TTC549 (cell line): ENCODE data around the gene FAM3D.

Experiments used
- FAIRE-seq: peaks from 2 replicates; lab custom pipeline; 2012; peaks lifted over from hg19 to GRCh38; lab: Jason Lieb, UNC

FAM3D gene

DNA sequence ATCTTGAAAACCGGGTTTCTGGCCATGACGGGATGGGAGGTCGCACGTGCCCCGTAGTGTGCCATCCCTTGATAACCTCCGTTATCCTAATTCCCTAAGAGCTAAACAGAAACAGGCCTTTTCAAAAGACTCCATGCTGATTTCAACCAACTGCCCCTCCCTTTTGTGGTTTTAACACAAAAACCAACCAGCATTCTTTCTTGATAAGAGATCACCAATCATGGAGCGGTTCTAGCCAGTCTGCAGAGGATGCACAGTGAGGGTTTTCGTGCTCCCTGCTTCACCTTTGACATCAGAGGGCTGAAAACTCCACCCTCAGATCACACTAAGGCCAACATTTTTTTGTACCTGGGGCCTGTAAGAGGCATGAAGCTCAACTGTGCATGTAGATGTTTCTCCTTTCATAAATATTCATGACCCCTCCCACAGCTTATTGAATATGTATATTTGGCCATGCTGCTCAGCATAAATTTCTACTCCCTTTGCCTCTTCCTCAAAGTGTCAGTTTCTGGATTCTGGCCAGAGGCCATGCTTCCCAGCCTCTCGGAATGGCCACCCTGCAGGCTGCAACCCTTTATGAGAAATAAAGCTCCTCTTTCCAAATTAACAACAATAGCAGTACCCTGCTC, 41.3 kb downstream of the FAM3D start:
- FAIRE-seq: no peak

DNA sequence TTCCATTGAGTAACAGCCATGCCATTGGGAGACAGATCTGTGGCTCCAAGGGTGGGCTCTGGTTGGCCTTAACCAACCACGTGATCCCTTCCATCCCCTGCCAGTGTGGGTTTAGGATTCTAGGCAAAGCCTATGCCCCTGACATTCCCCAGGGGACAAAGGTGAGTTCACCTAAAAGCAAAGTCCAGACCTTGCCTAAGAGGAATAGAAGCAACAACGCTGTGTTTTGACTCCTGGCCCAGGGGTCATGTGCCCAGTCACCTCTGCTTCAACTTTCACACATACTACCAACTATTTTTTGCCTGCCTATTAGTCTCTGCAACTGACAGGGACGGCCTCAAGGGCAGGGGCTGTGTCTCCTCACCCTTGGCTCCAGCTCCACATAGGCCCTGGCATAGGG, 42.0 kb downstream of the FAM3D start:
- FAIRE-seq: no peak

DNA sequence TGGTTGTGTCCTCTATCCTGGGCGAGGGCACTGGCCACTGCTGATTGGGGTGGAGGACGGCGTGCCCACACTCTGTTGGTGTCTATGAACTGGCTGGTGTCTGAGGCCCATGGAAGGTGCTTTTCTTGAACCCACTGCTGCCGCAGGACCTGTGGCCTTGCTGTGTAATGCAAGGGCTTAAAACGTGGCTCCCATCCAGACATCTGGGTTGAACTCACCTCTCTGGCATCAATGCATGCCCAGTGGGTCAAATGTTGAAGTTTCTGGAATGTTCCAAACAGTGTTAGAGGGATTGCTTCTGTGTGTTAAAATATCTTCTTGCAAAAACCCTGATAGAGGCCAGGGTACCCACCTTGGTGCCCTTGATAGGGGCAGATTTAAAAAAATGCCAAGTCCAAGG, 42.6 kb downstream of the FAM3D start:
- no peak for FAIRE-seq

DNA sequence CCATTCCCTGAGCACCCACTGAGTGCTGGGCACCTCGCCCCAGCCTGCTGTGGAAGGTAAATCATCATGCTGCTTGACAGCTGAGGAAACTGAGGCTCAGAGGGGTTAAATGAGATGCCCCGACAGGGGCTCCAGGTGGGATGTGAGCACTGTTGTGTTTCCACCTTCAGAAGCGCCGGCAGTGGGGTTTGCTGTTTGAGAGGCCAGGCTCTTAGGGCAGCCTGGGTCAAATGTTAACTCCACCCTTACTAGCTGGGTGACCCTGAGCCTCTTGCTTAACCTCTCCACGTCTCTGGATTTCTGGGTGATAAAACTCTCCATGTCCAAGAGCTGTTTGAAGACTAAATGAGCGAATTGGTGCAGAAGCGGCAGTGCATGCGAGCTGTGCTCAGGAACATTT, 43.1 kb downstream of the FAM3D start:
- FAIRE-seq: no peak

DNA sequence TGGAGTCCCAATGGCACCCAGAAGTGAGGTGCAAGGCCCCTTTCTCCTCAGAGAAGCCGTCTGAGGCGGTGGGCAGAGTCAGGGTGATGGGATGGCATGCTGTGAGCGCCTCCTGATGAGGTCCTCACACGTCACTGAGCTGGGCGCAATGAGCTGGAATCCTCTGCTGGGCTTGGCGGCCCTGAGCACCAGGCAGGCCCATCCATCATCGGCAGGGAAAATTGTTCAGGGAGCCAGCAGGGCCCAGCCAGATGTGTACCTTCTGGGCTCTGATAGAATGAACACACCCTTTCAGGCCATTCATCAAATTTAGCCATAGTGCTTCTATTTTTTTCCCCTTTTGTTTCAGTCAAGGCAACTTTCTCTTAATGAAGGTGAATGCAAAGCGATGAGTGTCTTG, 43.7 kb downstream of the FAM3D start:
- no peak for FAIRE-seq

DNA sequence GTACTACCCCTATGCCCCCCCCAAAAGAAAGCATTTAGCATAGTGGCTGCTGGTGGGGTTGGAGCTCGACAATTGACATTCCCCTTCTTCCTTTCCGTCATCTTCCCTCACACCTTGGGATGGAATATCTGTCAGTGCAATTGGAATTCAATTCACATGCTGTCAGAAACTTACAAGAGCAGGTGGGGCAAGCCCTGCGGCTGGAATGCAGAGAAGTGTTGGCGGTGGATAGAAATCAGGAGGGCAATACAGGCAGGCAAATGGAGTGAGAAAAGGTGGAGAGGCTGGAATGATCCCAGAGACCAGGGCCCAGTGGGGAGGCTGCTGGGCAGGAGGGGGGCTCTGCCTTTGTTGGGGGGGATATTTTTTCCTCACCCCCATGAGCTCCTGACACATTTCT, 44.1 kb downstream of the FAM3D start:
- FAIRE-seq: no peak

DNA sequence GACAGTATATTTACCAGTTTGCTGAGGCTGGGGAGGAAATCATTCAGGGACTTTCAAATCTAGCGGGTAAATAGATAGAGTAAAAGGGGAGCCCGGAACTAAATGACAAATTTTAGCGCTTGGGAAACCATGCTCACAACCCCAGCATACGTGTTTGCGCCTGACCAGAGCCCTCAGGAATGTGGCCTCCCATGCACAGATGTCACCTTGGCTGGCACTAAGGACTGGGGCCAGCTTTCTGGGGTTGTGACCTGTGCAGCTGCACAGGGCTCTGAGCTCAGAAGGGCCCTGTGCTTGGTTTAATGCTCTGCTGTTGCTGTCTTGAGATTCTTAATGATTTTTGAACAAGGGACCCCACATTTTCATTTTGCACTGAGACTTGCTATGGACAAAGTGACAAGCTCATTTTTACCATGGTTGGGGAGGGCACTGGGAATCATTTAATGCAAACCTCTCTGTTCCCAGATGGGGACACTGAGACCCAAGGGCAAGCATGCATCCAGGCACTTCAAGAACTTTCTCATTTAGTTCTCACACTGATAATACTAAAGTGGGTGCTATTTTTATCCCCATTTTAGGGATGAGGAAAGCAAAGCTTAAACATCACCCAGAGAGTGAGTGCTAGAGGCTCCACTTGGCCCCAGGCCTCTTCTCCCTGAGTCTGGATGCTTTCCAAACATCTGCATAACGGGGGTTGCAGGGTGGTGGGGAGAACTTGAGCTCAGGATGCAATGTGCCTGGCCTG, 45.3 kb downstream of the FAM3D start:
- FAIRE-seq: no peak

DNA sequence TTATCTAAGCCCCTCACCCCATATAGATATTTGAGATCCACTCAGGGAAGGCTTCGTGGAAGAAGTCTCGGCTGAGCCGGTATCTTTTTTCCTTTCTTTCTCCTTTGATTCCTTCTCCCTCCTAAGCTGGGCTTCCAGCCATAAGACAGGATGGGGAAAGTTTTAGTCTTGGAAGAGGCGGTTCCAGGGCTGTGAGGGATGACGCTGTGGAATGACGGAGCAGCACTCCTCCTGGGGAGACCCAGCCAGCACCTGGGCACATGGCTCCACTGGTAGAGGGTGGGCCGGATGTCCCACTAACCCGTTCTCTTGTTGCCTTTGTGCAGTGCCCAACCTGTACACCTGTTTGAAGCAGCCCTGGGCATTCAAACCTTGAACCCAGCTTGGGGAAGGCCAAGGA, 46.2 kb downstream of the FAM3D start:
- no peak for FAIRE-seq

DNA sequence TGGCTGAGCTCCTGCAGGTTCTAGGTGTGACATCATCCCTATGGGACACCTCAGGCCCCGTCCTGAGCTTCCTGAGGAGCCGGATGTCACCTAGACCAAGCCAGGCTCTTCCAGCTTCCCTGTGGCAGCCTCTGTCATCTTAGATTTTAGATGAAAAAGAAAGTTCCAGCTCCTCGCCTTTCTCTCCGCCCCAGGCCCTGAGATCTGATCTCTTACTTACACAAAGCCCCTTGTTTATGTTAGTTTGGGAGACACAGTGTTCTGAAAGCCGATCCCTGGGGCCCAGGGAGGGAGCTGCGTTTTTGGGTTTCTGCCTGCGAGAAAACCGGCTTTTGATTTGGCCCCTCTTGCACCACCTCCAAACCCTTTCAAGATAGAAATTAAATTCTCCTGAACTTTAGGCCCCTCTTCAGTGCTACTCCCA, 49.2 kb downstream of the FAM3D start:
- FAIRE-seq: no peak

DNA sequence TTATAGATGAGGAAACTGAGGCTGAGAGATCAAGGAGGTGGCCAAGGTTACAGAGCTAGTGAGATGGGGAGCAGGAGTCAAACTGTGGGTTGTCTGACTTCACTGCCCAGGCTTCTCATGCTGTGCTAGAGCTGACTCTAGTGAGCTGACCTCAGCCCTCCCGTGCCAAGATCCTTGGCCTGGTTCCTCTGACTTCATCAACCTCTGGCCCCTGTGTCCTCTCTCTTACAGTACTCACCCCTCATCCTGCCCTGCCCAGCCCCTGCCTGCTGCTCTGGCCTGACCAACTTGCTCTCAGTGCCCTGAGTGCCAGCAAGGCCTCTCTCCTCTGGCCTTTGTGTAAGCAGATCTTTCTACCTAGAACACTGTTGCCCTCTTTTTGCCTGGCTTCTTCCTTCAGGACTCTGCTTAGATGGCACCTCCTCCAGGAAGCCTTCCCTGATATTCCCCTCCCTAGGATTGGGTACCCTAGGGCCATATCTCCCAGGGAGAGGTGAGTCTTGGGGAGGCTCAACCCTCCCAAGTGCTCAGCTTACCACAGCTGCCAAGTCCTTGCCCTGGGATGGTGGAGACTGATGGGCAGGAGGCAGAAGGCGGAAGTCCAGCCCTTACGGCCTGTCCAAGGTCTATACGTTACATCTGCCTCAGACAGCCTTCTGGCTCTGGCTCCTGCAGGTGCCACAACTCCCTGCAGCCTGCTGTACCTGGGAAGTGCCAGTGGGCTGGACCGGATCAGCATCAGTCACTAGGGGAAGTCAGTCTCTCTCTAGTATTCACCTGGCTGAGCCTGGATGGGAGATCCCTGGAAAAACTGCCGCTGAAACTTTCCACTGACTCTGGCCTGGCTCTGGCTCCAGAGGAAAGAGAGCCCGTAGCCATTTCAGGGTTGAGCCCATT, 53.1 kb downstream of the FAM3D start:
- FAIRE-seq: no peak

DNA sequence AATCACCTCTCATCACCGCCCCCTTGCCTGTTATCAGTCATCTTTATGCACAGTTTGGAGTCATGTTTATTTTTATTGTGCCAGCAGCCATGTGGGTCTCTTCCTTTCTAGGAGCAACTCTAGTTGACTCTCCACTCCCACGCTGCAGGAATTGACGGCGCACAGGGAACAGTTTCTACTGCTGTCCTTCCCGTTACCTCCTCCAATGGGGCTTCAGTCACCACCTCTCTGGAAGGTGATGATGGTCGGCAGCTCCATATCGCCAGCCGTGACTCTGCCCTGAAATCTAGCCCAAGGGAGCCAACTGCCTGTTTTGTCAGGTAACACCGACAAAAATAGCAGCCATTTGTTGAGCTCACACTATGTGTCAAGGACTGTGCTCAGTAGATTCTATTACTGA, 53.7 kb downstream of the FAM3D start:
- FAIRE-seq: no peak

DNA sequence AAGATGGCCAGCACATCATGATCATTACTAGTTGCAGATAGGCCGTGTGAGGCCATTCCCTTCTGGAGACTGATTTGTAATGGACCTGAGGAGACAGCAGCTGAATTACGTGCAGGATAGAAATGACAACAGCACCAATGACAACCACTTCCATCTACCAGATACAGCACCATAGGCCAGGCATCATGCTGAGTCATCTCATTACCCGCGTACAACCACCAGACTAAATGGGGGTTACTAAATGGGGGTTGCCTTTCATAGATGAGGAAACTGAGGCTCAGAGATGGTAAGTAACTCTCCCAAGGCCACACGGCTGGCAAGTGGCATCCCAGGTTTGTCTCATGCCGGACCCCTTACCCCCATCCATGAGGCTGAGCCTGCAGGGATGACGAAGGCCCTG, 56.6 kb downstream of the FAM3D start:
- FAIRE-seq: no peak

DNA sequence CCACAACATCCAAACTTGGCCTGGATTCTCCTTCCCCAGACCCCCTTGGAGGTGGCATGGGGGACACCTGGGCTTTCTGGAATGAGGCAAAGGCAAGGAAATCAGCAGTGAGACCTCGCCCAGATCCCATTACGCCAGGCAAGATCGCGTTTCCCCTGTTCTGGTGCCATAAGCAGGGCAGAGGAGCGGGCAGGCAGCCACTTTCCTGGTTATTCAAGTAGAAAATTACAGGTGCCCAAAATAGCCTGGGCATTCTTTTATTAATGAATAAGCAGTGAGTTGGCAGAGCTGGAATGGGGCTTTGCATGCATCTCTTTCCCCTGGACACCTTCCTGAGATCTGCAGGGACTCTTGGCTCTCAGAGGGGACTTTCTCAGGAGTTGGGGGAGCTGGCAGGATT, 57.9 kb downstream of the FAM3D start:
- FAIRE-seq: no peak

DNA sequence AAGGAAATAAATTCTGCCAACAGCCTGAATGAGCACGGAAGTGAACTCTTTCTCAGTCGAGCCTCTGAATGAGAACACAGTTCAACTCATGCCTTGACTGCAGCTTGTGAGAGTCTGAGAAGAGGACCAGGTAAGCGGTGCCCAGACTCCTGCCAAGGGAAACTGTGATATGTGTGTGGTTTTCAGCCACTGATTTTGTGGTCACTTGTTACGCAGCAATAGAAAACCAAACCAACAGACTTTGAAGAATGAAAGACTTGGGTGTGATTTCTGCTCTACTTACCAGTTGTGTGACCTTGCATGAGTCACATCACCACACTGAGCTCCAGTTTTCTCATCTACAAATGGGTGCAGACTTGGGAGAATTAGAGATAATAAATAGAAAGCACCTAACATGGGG, 58.8 kb downstream of the FAM3D start:
- no peak for FAIRE-seq

DNA sequence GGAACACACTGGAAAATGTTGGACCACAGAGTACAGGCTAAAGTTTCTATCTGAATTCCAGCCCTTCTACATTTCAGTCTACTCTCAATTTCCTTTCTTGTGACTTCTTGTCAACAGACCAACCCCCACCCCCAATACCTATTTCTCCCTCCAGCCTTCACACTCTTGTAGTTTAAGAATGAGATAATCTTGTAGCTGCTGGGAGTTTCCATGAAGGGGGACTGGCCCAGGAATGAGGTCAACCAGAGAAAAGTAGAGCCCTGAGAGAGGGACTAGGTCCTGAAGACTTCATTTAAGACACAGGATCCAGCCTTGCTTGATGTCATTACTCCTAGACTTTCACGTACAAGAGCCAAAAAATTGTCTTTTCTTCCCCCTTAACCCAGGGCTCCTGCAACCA, 59.9 kb downstream of the FAM3D start:
- no peak for FAIRE-seq

DNA sequence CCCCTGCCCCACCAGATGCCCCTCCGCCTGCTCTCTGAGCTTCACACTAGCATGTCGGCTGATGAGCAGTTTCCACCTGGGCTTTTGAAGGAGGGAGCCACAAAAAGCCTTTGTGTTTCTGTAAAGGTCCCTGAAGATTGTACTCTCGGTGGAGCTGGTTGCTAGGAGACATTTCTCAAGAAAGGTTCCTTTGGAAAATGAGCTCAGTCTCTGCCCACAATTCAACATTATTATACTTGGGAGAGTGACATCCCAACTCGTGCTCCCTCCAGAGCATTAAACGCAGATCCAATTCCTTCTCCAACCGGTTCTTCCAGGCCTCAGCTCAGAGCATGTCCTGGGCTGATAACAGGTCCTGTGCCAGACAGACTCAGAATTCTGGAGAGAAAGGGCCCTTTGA, 62.5 kb downstream of the FAM3D start:
- FAIRE-seq: no peak

DNA sequence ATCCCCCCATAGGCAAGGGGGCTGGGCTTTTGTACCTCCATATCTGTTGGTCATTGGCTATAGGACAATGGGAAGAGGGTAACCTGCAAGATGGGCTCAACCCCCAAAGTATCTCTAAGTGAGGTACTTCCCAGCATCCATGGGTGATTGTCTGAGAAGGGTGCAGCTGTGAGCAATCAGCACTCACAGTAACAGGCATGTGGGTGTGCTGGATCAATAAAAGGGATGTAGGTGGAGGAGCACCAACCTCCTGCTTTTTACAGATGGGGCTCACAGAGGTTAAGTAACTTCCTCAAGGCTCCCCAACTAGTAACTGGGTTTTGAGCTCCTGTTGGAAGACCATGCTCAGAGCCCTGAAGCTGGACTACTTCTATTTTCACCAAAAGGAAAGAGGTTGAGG, 63.0 kb downstream of the FAM3D start:
- FAIRE-seq: no peak

DNA sequence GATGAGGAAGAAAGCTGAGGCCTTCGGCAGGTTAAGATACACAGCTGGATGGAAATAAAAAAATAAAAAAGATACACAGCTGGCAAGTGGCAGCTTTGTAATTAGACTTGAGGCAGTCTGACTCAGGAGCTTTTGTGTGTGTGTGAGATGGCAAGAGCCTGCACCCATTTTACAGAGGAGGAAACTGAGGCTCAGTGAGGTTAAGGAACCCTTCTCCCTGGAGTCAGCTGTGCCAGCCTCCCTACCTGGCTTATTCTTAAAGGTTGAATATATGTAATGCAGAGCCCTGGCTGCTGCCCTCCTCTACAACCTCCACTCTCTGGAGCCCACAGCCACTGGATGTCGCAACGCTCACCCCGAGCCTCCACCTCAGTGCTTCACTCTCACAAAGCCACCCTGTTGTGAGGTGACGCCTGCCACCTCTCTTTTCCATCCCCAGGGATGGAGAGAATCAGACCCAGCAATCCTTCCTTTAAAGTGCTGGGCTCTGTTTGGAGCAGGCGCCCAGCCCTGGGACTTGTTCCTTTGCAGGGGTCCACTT, 68.7 kb downstream of the FAM3D start:
- no peak for FAIRE-seq

DNA sequence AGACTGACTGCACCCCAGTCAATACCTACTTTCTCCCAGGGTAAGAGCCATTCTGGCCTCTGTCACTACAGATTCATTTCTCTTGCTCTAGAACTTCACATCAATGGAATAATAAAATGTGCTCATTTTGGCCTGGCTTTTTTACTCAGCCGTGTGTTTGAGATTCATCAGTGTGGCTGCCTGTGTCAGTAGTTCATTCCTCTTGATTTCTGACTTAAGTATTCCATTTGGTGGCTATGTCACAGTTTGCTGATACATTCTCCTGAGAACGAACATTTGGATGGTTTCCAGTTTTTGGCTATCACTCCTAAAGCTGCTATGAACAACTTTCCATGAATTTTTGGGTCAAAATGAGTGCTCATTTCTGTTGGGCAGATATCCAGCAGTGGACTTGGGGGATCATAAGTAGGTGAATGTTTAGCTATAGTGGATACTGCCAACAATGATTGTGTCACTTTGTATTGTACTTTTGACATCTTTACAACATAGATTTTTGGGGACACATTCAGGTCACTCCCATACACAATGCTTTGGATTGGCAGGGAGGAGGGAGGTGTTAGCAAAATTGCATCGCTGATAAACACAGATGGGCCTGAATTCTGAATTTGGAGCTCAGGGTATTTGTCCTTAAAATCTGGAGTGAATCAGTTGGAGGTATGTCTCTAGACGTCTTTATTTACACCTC, 69.6 kb downstream of the FAM3D start:
- FAIRE-seq: no peak

DNA sequence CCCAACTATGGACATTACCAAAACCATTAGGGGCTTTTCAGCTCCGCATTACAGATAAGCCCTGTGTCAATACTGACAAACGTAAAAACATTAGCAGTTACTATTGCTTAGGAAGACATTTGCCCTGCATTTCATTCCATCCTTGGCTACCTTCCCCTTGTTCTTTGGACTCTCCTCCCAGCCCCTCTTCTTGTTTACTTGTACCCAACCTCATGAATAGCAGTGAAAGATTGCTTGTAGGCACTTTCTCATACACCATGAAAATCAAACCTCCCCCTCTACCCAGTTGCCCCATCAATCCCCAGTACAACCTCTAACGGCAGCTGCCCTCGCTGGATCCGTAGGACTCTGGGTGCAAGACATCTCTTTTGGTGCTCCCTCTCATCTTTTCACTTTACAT, 72.5 kb downstream of the FAM3D start:
- FAIRE-seq: no peak

DNA sequence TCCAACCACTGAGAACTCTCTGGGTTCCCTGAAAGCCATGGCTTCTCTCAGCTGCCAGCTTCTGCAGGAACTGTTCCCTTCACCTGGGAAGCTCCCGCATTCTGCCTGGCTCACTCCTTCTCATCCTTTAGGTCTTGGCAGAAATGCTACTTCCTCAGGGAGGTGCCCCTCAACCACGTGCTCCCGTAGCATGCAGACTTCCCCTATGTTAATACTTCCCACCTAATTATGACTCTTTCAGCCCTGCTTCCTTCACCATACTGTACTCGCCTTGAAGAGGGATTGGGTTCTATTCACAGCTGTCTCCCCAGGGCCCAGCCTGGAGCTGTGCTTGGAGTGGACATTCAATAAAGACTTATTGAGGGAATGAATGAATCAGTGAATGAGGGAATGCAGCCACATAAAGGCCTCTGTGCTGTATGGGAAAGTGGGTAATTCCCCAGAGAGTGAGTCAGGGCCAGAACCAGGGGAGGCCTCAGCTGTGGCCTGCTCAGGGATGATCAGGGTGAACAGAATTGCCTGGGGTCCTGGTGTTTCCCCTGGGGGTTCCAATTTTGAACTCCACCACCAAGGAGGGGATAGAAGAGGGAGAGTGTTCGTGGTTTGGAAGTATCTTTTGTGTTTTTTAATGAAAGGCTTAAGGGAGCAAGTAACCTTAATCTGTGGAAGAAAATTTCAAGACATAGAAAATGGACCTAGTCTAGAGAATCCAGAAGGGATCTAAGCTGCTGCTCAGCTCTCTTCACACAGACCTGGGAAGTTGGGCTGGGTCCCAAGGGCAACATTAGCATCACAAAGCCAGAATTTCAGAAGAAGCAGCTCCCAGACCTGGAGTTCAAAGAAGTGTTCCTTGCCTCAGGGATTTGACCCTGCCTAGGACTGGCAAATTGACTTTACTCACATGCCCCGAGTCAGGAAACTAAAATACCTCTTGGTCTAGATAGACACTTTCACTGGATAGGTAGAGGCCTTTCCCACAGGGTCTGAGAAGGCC, 74.8 kb downstream of the FAM3D start:
- no peak for FAIRE-seq
